Adrenal gland (tissue), 12 donors: ENCODE results near the gene AMN. TPM values are rescaled to one million over a fixed set of nuclear protein-coding genes. Genes with fewer than 3 reads are reported as not detected.

Experiments used
- DNase-seq, 7 donors: peaks; one replicate each; pipeline ENCODE4 v3.0.0-alpha.2; 2019 to 2020
- H3K27ac ChIP-seq, 5 donors: fragments of 200-600 bp; sonication (generic) in 4 of 5; 1 replicate in 3 of 5; 2 replicates in 2 of 5; pipeline versions ENCODE4 v1.5.1 to v1.8.0; 2016 to 2020; ENCODE audit warnings: mild to moderate bottlenecking in 1 of 5
- H3K27me3 ChIP-seq: fragments of 200-600 bp; 2 replicates; pipeline ENCODE4 v1.8.0; 2021
- H3K36me3 ChIP-seq, 2 donors: fragments of 200-600 bp; replicated peaks in 1 of 2; 1 replicate in 1 of 2; 2 replicates in 1 of 2; pipeline versions ENCODE4 v1.5.1 to v1.8.0; 2018 to 2022
- H3K4me1 ChIP-seq, 2 donors: fragments of 200-600 bp; replicated peaks in 1 of 2; 1 replicate in 1 of 2; 2 replicates in 1 of 2; pipeline versions ENCODE4 v1.5.1 to v1.8.0; 2018 to 2021
- H3K4me3 ChIP-seq, 4 donors: fragments of 200-600 bp; sonication (generic) in 3 of 4; one replicate each; pipeline ENCODE4 v1.5.1; 2016 to 2018
- H3K9me3 ChIP-seq, 3 donors: fragments of 200-600 bp; sonication (generic) in 1 of 3; replicated peaks in 1 of 3; 1 replicate in 2 of 3; 2 replicates in 1 of 3; pipeline versions ENCODE4 v1.5.1 to v1.8.0; 2016 to 2021
- CTCF ChIP-seq, 6 experiments: fragments of 450-650 bp in 4 of 6; fragments of 200-600 bp in 2 of 6; sonication (generic) in 1 of 6; IDR thresholded peaks; 1 replicate in 5 of 6; 2 replicates in 1 of 6; pipeline versions ENCODE4 v1.5.1 to v1.8.0; 2016 to 2021; ENCODE audit warnings: antibody characterized with exemption in 6 of 6, mild to moderate bottlenecking in 2 of 6, moderate library complexity in 1 of 6
- POLR2A ChIP-seq, 2 donors: fragments of 450-650 bp; IDR thresholded peaks; one replicate each; pipeline ENCODE4 v1.6.1; 2017; ENCODE audit warnings: antibody characterized with exemption in 2 of 2, mild to moderate bottlenecking in 2 of 2, moderate library complexity in 1 of 2
- WGBS, 4 donors: extraction: QIAGEN DNeasy Blood & Tissue Kit in 2 of 4; methylation state at CpG; one replicate each; pipeline versions ENCODE4 v1.1.5 to v1.1.7; 2013 to 2017; 5-methylcytosine and 5-hydroxymethylcytosine counted together
- intact Hi-C, 2 donors: fragments of 100-400 bp; cut with DNase I; formaldehyde crosslinking; loops; one replicate each; pipeline versions ENCODE4 v1.14.1 to v1.15.0; 2022 to 2023
- polyA plus RNA-seq, 3 donors: library from polyadenylated mRNA; stranded (reverse); fragments of 200-250 nt in 2 of 3; fragments of 350-450 nt in 1 of 3; fragmentation: Illumina TruSeq in 1 of 3; extraction: RNeasy Lipid Tissue Mini Kit (QIAGEN cat#74804) in 1 of 3; gene quantifications; one replicate each; pipeline ENCODE4 v1.2.3, GENCODE V29; 2013 to 2014
- total RNA-seq, 9 donors: library from RNA; depleted of rRNA in 4 of 9; stranded (reverse); fragments of >200 nt in 4 of 9; fragments of 120-200 nt in 1 of 9; fragmentation: NEBNext Ultra II Directional in 1 of 9; extraction: Animal tissue kit (Norgen Biotek cat#: 25700) in 1 of 9; gene quantifications; one replicate each; pipeline versions ENCODE4 v1.1.0 to v1.2.4, GENCODE V29; 2013 to 2023
- donor health status: healthy with polysubstance abuse.
- donor health status: Bipolar disorder and iron deficiency.
- donor health status: DM: yes; HTN: yes; CAD: no.
- donor health status: DM: no; HTN: no; CAD: no.
- donor health status: DM: no; HTN: no; CAD: no.
- donor health status: DM: yes; HTN: yes; CAD: no.

The AMN gene
- total and polyA plus RNA-seq, 12 donors = 0.07 to 3.6 (median 0.35) TPM; not detected in 4

DNA sequence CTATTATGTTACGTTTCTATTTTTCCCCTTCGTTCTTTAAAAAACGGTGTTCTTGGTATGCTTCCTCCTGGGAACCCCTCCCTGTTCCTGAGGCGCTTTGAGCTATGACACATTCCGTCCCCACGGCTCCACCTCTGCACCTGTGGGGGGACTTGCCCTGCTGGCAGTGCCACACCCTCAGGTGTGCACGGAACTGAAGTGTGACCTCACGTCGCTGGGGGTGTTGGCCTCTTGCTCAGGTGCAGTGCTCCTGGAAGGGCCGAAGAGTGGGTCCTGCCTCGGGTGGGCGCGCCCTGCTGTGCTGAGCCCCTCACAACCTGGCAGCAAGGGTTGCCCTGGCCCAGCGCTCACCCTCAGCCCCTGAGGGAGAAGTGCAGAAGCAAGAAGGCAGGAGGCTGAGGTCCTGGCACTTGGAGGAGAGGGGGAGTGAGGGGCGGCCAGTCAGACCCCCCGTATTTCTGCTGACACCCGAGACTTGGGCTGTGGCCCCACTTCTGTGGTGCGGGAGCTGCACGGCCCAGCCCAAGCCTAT is 4.9 kb downstream of the AMN start:
- intact Hi-C loops = no loop called here
- Histone ChIP-seq H3K4me3 (no peak overlapping the region), H3K27me3 (peaks cover 25% of the 10 kb centered on the region), H3K9me3 (no peaks in the 10 kb centered on the region), H3K27ac (no peak overlapping the region), H3K4me1 (peaks cover 22 to 40% of the 10 kb centered on the region in 2 donors), H3K36me3 (no peaks in the 10 kb centered on the region)
- no peak for DNase-seq
- 73 to 83% (median 75%) methylated on average over 10 to 19 of the region's 19 CpGs for WGBS, 4 donors
- no peak for TF ChIP-seq POLR2A (IDR thresholded peaks at IDR 0.05)
- no peak for TF ChIP-seq CTCF (IDR thresholded peaks at IDR 0.05)

DNA sequence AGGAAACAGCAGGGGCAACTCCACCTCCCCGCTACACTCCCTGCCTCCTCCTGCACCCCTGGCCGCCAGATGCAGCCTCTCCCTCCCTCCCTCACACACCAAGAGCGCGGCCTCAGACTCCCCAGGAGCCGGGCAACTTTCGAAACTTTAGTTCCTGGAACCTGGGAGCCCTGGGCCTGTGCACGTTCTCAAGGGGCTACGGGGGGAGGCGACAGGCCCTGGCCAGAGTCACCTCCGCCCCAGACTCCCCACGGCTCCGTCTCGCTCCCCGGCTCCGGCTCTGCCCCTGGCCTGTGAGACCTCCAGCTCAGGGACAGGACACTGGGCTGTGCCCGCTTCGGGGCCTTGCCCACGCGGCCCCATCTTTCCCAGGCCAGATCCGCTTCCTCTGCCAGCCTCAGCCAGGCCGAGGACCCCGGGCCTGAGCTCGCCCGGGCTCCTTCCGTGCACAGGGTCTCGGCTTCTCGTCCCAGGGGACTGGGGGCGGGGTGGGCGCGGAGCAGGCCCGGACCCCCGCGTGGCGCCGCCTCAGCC is 5.5 kb downstream of the AMN start:
- H3K4me1 ChIP-seq = peaks cover 22 to 35% of the 10 kb centered on the region in 2 donors
- WGBS, 4 donors = 33 to 66% (median 37%) methylated on average over 12 to 35 of the region's 35 CpGs
- no peak for DNase-seq
- H3K27ac ChIP-seq = no peak overlapping the region
- TF ChIP-seq CTCF (IDR thresholded peaks at IDR 0.05) (no peak), POLR2A (IDR thresholded peaks at IDR 0.05) (no peak)
- H3K27me3 ChIP-seq = peaks cover 25% of the 10 kb centered on the region
- intact Hi-C loops = no loop called here
- H3K4me3 ChIP-seq = peak overlapping the region in 1 of 4 donors; percentile 46
- H3K9me3 ChIP-seq = no peaks in the 10 kb centered on the region
- peaks cover 0 to 2% of the 10 kb centered on the region in 2 donors for H3K36me3 ChIP-seq

DNA sequence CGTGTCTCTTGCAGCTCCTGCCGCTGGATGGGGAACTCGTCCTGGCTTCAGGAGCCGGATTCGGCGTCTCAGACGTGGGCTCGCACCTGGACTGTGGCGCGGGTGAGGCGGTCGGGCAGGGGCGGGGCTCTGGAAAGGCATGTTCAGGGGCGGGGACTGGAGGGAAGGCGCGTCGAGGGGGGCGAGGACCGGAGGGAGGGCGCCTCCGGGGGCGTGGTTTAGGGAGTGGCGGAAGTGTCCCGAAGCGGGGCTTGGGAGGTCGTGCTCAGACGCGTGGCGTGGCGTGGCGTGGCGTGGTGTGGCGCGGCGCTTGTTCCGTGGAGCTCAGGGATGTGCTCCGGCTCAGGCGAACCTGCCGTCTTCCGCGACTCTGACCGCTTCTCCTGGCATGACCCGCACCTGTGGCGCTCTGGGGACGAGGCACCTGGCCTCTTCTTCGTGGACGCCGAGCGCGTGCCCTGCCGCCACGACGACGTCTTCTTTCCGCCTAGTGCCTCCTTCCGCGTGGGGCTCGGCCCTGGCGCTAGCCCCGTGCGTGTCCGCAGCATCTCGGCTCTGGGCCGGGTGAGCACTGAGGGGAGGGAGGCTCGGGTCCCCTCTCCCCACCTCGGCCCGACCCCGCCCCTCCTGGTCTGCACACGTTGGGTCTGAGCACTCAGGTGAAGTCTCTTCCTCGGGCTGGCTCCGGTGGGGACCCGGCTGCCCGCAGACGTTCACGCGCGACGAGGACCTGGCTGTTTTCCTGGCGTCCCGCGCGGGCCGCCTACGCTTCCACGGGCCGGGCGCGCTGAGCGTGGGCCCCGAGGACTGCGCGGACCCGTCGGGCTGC is 6.2 kb downstream of the AMN start:
- WGBS, 4 donors = 1 to 4% (median 3%) methylated on average over 23 to 94 of the region's 94 CpGs
- peak in 4 of 7 donors; percentile 48 to 62 (median 53) for DNase-seq
- Histone ChIP-seq H3K27ac (no peak overlapping the region), H3K36me3 (peaks cover 0 to 9% of the 10 kb centered on the region in 2 donors), H3K4me1 (peaks cover 22 to 28% of the 10 kb centered on the region in 2 donors), H3K27me3 (peaks cover 25% of the 10 kb centered on the region), H3K4me3 (peak overlapping the region in 1 of 4 donors; percentile 46), H3K9me3 (no peaks in the 10 kb centered on the region)
- TF ChIP-seq CTCF (IDR thresholded peaks at IDR 0.05) (no peak), POLR2A (IDR thresholded peaks at IDR 0.05) (no peak)
- intact Hi-C loops = no loop called here
